Measurements from ENCODE around the gene MMS22L.

The MMS22L gene

DNA sequence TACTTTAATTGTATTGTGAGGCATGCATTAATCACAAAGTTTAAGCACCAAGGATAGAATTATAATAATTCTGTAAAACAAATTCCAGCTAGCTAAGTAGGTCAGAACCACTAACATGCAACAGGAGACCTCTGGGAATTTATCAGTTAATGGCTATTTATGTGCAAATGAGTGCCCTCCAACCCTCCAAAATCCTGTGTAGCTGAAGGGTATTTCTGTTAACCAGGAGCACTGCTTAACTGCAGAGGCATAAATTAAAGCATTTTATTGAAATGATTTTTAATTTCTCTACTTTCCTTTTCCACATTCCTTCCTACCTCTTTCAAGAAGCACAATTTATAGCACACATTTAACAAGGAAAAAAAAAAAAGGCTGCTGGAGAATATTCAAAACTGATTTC is 77.0 kb downstream of the MMS22L start:
- no peak for TF ChIP-seq CTCF (IDR thresholded peaks at IDR 0.05; ENCODE audit: insufficient read depth, missing control alignments)
- FAIRE-seq (no peak), DNase-seq (ENCODE audit: insufficient read length, low spot score) (no peak)

GRCh38 chr6:97203343-97203742 is 79.7 kb downstream of the MMS22L start:
- TF ChIP-seq CTCF (IDR thresholded peaks at IDR 0.05; ENCODE audit: insufficient read depth, missing control alignments) = no peak
- DNase-seq (ENCODE audit: insufficient read length, low spot score) (peak; percentile 37), FAIRE-seq (peak; percentile 98)

DNA sequence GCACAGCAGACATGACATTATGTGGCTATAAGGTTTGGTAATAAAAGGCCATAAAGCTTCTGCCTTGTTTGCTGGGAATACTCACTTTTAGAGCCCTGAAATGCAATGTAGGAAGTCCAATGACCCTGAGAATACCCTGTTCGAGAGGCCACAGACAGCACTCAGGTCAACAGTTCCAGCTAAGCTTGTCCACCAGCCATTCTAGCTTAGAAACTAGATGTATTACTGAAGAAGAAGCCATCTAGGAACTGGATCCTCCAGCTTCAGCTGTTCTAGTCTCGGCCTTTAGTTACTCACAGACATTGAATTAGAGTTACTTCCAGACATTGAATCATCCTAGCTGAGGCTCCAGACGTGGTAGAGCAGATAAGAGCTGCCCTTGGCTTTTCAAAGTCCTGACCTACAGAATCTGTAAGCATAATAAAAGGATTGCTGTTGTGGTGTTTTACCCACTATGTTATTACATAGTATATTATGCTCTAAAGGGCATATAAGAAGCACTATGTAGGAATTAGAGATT is 84.9 kb downstream of the MMS22L start:
- TF ChIP-seq CTCF (IDR thresholded peaks at IDR 0.05; ENCODE audit: insufficient read depth, missing control alignments) = no peak
- DNase-seq (ENCODE audit: insufficient read length, low spot score) = no peak
- FAIRE-seq = no peak

GRCh38 chr6:97195117-97195516 is 87.9 kb downstream of the MMS22L start:
- no peak for TF ChIP-seq CTCF (IDR thresholded peaks at IDR 0.05; ENCODE audit: insufficient read depth, missing control alignments)
- DNase-seq (ENCODE audit: insufficient read length, low spot score) = no peak
- FAIRE-seq = peak; percentile 32

DNA sequence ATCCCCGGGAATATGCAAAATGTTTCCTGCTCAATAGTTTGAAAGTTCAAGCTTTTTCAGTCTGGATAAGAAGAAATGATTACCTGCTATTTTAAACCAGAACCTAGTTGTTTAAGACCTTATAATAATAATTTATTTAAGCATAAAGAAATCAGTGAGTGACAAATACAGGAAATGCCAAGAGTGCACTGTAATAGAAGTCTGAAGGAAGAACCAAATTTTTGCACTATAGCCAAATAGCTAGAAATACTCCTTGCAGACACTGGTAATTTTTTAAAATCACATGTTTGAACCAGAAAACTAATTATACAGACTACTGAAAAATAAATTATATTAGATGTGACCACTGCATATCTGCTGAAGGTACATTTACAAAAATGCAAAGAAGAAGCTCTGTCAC is 93.2 kb downstream of the MMS22L start:
- FAIRE-seq (no peak), DNase-seq (ENCODE audit: insufficient read length, low spot score) (no peak)
- no peak for TF ChIP-seq CTCF (IDR thresholded peaks at IDR 0.05; ENCODE audit: insufficient read depth, missing control alignments)

GRCh38 chr6:97187951-97188350 is 95.1 kb downstream of the MMS22L start:
- DNase-seq (ENCODE audit: insufficient read length, low spot score) = no peak
- TF ChIP-seq CTCF (IDR thresholded peaks at IDR 0.05; ENCODE audit: insufficient read depth, missing control alignments) = no peak
- no peak for FAIRE-seq

DNA sequence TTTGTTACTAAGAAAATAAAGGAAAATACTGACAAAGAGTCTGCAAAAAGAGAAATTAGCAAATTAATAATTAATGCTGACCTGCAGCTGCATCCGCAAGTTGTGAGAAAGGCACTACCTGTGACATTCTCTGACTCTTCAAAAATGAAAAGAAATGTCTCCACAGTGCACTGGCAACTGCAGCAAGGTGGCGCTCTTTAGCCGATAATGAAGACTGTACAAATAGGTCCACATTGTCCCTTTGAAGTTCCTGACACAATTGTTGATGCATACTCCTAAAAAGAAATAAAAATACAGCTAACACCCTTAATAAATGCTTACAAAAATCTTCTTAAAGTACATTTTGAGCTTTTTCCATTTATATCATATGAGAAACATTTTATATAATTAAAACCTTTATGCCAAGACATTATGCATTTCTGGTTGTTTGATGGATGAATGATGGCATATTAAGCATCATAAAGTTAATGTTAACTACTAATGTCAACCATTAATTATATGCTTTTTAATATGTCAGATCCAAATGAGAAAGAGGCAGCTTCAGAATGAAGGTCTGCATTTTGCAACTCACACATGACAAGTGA is 96.5 kb downstream of the MMS22L start:
- TF ChIP-seq CTCF (IDR thresholded peaks at IDR 0.05; ENCODE audit: insufficient read depth, missing control alignments) = peak; percentile 99
- FAIRE-seq (peak; percentile 71), DNase-seq (ENCODE audit: insufficient read length, low spot score) (no peak)

Measured in D721Med (cell line).